Amniotic epithelial cell (primary cell): ENCODE data around the gene FGD6.
"Not testable (repeated sequence)": the region's sequence is repeated elsewhere in the genome, so short reads cannot be mapped to it uniquely, and the experiment has no call there.

Experiments used
- DNase-seq: peaks from one replicate; pipeline ENCODE4 v3.0.0-alpha.2; 2010; ENCODE audit warnings: low read depth

Gene FGD6

GRCh38 chr12:95217377-95218149 is at the start of gene FGD6, which contains the start of gene VEZT:
TSS of gene FGD6 (minus strand) at chr12:95217467. CDS start at chr12:95217240, 227 bp downstream.
TSS of gene VEZT (plus strand) at chr12:95217807. CDS start at chr12:95217851, 44 bp downstream.
- peak; percentile 99 for DNase-seq

- DNase-seq: no peak
Measured at GRCh38 chr12:95266254-95266653, 49.0 kb upstream of the FGD6 start.

DNA sequence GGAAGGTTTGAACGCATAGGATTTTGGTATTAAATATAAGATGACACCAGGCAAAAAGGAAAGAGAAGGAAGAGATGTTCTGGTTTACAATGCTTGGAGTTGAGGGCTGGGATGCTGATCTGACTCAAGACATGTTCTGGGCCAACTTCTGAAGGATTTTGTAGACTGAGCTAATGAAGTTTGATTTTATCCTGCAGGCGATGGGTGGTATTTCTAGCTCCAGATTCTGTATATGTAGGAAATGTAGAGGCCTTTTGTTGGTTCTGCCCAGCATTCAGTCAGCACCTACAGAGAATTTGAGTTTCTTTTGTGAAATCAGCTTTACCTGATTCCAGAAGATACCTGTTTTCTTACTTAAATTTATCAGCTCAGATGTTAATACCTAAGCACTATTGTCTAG is 48.5 kb upstream of the FGD6 start:
- DNase-seq: no peak

DNA sequence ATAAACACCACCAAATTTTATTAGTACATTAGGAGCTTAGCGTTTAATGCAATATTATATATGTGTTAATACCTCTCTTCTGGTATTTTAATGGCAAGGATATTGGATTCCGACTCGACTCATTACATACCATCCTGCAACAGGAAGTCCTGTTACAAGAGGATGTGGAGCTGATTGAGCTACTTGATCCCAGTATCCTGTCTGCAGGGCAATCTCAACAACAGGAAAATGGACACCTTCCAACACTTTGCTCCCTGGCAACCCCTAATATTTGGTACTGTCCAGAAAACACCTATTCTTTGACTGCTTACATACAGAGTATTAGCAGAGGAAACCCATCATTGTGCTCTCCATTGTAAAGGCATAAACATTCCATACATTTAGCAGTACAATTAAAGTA is 45.5 kb upstream of the FGD6 start:
- DNase-seq: no peak

GRCh38 chr12:95261109-95261508 is 43.8 kb upstream of the FGD6 start:
- no peak for DNase-seq

DNA sequence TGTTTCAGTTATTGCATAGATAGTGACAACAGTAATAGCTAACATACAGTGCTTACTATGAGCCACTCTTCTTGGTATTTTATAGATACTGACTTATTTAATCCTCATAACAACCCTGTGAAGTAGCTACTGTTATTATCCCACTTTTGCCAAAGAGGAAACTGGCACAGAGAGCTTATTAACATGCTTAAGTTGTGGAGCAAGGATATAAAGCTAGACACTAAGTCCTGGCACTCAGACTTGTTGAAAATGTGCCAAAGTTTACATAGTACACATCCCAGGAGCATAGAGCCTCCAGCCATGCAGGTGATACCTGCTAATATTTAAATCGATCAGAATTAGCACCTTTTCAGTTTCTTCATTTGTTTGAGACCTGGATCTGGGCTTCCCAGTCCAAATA is 42.1 kb upstream of the FGD6 start:
- DNase-seq: no peak

DNA sequence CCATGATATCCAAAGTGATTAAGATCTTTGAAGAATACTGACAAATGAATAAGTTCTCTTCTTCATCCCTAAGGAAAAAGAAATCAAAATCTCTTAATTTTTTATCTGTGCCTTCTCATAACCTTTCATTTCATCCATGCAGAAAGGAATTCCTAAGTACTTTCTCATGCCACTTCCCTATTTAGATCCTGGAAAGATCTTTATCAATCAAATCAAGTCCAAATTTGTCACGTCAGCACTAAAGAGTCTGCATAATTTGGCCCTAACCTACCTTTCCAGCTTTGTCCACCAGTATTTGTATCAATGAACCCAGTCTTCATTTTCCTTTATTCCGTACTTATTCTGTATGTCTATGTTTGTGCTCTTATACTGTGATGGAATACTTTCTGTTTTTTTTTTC is 41.5 kb upstream of the FGD6 start:
- DNase-seq: no peak

DNA sequence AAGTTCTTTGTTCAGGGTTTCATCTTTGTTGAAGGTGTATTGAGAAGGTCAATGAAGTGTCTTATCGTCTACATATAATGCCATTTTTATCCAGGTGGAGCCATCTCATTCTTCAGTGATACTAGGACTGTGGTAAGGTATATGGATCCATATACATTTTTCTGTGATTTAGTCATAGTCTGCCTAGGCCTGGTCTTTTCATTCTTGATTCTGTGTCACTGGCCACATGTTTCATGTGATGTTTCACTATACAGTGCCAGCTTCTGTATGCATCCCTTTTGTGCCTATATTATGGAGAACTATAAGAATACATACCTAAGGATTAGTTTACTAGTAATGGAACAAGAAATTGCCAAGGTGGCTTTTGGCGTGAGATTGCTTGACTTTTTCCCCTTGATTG is 40.9 kb upstream of the FGD6 start:
- DNase-seq: no peak

GRCh38 chr12:95257541-95257940 is 40.3 kb upstream of the FGD6 start:
- no peak for DNase-seq

GRCh38 chr12:95253386-95253785 is 36.1 kb upstream of the FGD6 start:
- DNase-seq: no peak

DNA sequence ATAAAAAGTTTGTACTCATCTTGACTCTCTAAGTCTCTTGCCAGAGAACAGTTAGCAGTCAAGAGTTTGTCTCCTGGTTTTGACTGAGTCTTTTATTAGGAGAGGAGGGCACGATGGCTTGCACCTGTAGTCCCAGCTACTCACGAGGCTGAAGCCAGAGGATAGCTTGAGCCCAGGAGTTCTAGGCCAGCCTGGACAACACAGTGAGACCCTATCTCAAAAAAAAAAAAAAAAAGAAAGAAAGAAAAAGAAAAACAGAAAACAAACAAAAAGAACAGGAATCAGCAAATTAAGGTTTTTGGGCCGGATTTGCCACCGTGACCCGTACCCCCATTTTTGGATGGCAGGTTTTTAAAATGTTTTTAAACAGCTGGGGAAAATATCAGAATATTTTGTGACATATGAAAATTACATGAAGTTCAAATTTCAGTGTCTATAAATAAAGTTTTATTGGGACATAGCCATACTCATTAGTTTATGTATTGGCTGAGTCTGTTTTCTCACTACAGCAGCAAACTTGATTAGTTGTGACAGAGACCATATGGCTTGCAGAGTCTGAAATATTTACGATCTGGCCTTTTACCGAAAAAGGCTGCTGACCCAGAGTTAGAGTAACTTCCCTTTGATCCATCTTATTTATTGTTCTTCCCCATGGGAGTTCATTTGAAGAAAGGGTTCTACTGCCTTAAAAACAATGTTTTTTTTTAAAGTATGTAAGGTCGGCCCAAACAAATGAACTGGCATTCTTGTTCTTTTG is 31.5 kb upstream of the FGD6 start:
- peak; percentile 19 for DNase-seq

DNA sequence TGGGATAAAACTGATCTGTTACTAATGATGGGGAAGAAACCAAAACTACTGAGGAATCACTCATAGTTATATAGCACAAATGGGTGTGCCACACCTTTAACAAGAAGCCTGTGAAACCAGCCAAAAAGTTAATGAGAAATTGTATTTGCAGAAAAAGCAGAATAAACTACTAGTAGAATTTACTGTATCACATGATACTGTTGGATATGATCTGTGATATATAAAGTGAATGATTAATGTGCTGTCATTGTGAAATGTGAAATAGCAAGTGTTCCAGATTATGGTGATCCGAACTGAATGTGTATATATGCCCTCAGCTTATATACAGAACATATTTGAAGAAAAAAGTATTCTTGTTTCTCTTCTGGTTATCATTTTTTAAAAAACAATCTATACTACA is 30.8 kb upstream of the FGD6 start:
- no peak for DNase-seq

DNA sequence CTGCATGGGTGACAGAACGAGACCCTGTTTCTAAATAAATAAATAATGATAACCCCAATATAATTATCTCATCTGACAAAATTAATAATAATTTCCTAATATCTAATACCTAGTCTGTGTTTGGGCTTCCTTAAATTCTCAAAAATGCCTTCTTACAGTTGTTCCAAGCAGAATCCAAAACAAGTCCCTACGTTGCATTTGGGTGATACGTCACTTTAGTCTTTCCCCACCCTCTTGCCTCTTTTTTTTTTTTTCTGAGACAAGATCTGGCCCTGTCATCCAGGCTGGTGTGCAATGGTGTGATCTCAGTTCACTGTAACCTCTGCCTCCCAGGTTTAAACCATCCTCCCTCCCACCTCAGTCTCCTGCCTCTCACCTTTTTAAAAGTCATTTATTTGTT is 27.1 kb upstream of the FGD6 start:
- no peak for DNase-seq

GRCh38 chr12:95243497-95244183 is 26.4 kb upstream of the FGD6 start:
- no peak for DNase-seq

- no peak for DNase-seq
Measured at GRCh38 chr12:95241761-95242506, 24.7 kb upstream of the FGD6 start.

GRCh38 chr12:95241138-95241537 is 23.9 kb upstream of the FGD6 start:
- not testable (repeated sequence) for DNase-seq

GRCh38 chr12:95240556-95240955 is 23.3 kb upstream of the FGD6 start:
- DNase-seq: no peak

DNA sequence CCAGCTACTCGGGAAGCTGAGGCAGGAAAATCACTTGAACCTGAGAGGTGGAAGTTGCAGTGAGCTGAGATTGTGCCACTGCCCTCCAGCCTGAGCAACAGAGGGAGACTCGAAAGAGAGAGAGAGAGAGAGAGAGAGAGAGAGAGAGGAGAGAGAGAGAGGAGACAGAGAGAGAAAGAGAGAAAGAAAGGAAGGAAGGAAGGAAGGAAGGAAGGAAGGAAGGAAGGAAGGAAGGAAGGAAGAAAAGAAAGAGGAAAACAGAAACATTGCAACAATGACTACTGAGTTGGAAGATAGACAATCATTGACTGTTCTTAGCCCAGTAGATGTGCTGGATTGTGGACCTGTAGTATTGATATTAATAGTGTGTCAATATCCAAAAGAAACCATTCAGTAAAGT is 22.6 kb upstream of the FGD6 start:
- DNase-seq: not testable (repeated sequence)

DNA sequence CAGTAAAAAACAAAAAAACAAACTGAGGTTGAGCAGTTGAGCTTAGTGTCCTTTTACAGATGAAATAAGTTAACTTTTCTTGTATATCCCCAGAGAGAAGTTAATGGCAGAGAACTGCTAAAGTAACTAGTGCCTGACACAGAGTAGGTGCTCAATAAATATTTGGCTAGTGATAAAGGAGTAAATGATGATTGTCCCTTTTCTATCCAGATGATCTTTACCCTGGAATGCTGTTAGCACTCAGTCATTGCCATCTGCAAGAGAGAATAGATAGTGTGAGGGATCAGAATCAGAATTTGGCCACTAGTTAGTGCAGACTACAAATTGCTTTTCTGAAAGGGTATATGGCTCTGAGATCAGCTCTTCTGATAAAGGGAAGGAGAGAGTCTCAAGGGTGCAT is 21.9 kb upstream of the FGD6 start:
- DNase-seq: no peak

DNA sequence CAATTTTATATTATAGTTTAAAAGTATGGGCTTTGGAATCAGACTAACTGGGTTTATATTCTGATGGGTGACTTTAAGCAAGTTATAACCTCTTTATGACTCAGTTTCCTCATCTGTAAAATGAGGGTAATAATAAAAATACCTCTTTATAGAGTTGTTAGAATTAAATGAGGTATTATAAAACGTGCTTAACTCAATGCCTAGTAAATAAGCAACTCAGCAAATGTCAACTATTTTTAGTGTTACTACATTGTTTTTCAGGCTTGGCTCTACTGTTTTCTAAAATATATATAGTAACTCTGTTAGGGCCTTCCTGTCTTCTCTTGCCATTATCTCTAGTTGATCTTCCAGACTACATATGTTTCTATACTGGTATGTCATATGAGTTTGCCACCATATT is 20.9 kb upstream of the FGD6 start:
- DNase-seq: no peak

- DNase-seq: peak; percentile 88
Measured at GRCh38 chr12:95237315-95237714, 20.0 kb upstream of the FGD6 start.

- not testable (repeated sequence) for DNase-seq
Measured at GRCh38 chr12:95235621-95236020, 18.4 kb upstream of the FGD6 start.
